Stimulated activated memory B cell treated with anti-CD40 and anti-IgM and Interleukin-4, amounts not matched to agents 10 μg/mL and 1 μg/mL and 100 μg/mL, for 72 hours (primary cell): ENCODE data around the gene S100A6.
"Not testable (repeated sequence)": the region's sequence is repeated elsewhere in the genome, so short reads cannot be mapped to it uniquely, and the experiment has no call there.

ENCODE experiments used
- ATAC-seq: fragments of 150-1000 bp; cut with Tn5 transposase; 2 replicates; pipeline ENCODE4 v1.10.0; 2021
- H3K27ac Mint-ChIP-seq: one replicate; pipeline ENCODE4 v1.8.0; 2022; ENCODE audit warnings: mild to moderate bottlenecking, mixed read lengths
- H3K27me3 Mint-ChIP-seq: one replicate; pipeline ENCODE4 v1.8.0; 2022; ENCODE audit warnings: mixed read lengths
- H3K36me3 Mint-ChIP-seq: one replicate; pipeline ENCODE4 v1.8.0; 2022; ENCODE audit warnings: mixed read lengths
- H3K4me1 Mint-ChIP-seq: one replicate; pipeline ENCODE4 v1.8.0; 2022; ENCODE audit warnings: mixed read lengths
- H3K4me3 Mint-ChIP-seq: one replicate; pipeline ENCODE4 v1.8.0; 2022; ENCODE audit warnings: mild to moderate bottlenecking, moderate library complexity, mixed read lengths
- H3K9me3 Mint-ChIP-seq: one replicate; pipeline ENCODE4 v1.8.0; 2022; ENCODE audit warnings: mixed read lengths

The S100A6 gene

DNA sequence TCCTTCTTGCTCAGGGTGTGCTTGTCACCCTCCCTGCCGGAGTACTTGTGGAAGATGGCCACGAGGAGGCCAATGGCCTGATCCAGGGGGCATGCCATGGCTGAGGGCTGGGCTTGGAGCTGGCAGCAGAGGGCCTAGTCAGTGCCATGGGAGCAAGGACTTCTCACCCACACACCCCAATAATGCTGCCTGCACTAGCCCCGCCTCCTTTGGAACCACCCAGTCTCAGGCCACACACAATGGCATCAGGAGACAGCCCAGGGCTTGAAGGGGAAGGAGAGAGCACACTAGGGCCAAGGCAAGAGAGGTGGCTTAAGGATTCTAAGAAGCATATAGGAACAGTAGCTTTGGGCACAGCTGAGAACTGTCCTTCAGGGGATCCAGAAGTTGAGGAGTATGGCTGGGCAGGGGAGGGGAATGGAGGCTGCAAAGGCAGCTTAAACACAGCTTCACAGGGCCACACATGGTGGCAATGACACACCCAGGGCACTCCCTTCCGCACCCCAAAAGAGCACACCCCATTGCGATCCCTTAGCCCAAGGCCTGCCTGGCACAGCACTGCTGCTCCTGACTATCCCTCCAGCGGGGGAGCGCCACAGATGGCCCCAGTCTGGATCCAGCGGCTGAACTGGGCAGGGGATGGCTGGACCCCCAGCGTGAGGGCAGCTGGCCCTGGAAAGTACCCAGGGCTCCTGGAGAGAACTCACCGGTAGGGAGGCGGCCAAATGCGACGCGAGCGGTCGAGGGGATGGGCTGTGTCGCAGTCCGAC, at the start of gene S100A6:
Gene S100A6 (minus strand): TSS at position 750 of the 770 bp plus-strand sequence. CDS start 652 bp downstream, at position 98.
- ATAC-seq: peak; percentile 68
- peaks cover 55% of the 10 kb centered on the region for H3K4me1 Mint-ChIP-seq
- no peaks in the 10 kb centered on the region for H3K9me3 Mint-ChIP-seq
- peak within 1 kb of the TSS; percentile 95 for H3K27ac Mint-ChIP-seq
- peak within 1 kb of the TSS; percentile 85 for H3K4me3 Mint-ChIP-seq
- peaks cover 6% of the 10 kb centered on the region for H3K36me3 Mint-ChIP-seq
- no peaks in the 10 kb centered on the region for H3K27me3 Mint-ChIP-seq

DNA sequence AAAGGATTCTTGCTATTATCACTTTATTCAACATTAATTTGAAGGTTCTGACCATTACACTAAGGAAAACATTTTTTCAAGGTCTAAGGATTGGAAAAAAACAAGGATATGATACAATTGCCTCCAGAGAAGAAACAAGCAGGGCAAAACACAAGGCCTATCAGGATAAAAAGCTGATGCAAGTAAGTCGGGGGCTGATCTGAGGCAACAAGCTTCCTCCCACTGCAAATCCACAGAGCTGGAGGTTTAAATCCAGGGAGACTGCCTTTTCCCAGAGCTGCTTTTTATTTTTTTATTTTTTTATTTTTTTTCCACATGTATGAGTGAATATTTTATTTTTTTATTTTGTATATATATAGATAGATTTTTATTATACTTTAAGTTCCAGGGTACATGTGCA, 49.2 kb upstream of the S100A6 start:
- Mint-ChIP-seq H3K27ac (no peak overlapping the region), H3K4me1 (no peaks in the 10 kb centered on the region), H3K4me3 (no peak overlapping the region), H3K36me3 (no peaks in the 10 kb centered on the region), H3K9me3 (no peaks in the 10 kb centered on the region), H3K27me3 (no peaks in the 10 kb centered on the region)
- ATAC-seq: no peak

DNA sequence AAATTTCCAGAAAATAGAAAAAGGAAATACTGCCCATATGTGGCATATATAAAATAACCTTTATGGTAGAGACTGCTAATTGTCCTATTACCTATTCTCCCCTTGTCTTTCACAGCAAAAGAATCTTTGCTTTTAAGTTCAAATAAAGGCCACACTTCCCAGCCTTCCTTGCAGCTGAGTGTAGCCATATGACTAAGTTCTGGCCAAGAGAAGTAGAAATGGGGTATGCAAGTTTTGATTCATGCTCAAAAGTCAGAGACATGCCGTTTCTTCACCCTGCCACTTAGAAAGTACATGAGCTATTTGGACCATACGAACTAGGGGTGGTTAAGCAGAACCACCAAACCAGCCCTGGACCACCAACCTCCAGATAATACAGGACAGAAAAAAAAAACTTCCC, 48.2 kb upstream of the S100A6 start:
- no peak for ATAC-seq
- H3K27ac Mint-ChIP-seq: no peak overlapping the region
- no peaks in the 10 kb centered on the region for H3K36me3 Mint-ChIP-seq
- no peaks in the 10 kb centered on the region for H3K4me1 Mint-ChIP-seq
- no peaks in the 10 kb centered on the region for H3K9me3 Mint-ChIP-seq
- peaks cover 5% of the 10 kb centered on the region for H3K27me3 Mint-ChIP-seq
- no peak overlapping the region for H3K4me3 Mint-ChIP-seq

DNA sequence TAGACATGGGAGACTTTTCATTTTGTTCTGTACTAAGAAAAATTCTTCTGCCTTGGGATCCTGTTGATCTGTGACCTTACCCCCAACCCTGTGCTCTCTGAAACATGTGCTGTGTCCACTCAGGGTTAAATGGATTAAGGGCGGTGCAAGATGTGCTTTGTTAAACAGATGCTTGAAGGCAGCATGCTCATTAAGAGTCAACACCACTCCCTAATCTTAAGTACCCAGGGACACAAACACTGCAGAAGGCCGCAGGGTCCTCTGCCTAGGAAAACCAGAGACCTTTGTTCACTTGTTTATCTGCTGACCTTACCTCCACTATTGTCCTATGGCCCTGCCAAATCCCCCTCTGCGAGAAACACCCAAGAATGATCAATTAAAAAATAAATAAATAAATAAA, 47.7 kb upstream of the S100A6 start:
- H3K27ac Mint-ChIP-seq, H3K27me3 Mint-ChIP-seq, H3K36me3 Mint-ChIP-seq, H3K9me3 Mint-ChIP-seq, H3K4me3 Mint-ChIP-seq, ATAC-seq, H3K4me1 Mint-ChIP-seq: not testable (repeated sequence)

DNA sequence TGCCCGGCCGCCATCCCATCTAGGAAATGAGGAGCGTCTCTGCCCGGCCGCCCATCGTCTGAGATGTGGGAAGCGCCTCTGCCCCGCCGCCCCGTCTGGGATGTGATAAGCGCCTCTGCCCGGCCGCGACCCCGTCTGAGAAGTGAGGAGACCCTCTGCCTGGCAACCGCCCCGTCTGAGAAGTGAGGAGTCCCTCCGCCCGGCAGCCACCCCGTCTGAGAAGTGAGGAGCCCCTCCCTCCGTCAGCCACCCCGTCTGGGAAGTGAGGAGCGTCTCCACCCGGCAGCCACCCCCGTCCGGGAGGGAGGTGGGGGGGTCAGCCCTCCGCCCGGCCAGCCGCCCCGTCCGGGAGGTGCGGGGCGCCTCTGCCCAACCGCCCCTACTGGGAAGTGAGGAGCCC, 47.0 kb upstream of the S100A6 start:
- H3K36me3 Mint-ChIP-seq, H3K27ac Mint-ChIP-seq, H3K9me3 Mint-ChIP-seq, H3K4me1 Mint-ChIP-seq, H3K4me3 Mint-ChIP-seq, ATAC-seq: not testable (repeated sequence)
- peaks cover 17% of the 10 kb centered on the region for H3K27me3 Mint-ChIP-seq

DNA sequence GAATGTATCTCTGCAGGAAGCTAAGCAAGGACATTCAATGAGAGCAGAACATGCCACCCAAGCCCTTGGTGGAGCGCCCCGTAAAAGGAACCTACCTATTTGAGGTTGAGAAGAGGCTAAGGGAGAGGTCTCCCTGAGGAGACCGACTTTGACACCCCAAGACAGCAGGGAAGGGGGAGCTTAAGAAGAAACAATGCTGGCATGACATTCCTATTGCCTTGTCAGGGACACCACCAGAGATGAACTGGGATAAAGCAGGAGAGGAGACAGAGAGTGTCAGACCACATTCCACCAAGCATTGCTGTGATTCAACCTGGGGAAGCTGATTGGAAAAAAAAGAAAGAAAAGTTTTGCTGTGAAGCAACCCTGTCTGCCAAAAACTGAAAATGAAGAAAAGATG, 43.1 kb upstream of the S100A6 start:
- H3K36me3 Mint-ChIP-seq: no peaks in the 10 kb centered on the region
- no peak overlapping the region for H3K4me3 Mint-ChIP-seq
- no peak for ATAC-seq

DNA sequence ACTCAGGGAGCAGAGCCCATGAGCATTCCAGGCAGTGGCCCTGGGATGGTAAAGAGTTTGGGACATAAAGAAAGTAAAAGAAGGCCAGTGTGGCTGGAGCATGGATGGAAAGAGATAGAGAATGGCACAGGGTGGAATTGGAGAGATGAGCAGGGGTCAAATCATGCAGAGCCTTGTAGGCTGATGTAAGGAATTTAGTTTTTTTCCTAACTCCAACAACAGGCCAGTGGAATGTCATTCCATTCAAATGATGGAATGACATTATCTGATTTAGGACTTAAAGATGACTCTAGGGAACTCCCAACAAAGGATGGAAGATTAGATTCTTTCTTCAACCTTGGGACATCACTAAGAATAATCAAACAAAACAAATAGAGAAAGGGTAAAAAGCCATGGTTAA, 42.7 kb upstream of the S100A6 start:
- Mint-ChIP-seq H3K36me3 (no peaks in the 10 kb centered on the region), H3K4me1 (peaks cover 12% of the 10 kb centered on the region), H3K27me3 (peaks cover 23% of the 10 kb centered on the region), H3K4me3 (no peak overlapping the region), H3K9me3 (no peaks in the 10 kb centered on the region), H3K27ac (no peak overlapping the region)
- no peak for ATAC-seq

More for the DNA sequence above, 43.1 kb upstream of the S100A6 start:
- Mint-ChIP-seq H3K9me3 (no peaks in the 10 kb centered on the region), H3K27me3 (peaks cover 23% of the 10 kb centered on the region), H3K27ac (no peak overlapping the region), H3K4me1 (peaks cover 12% of the 10 kb centered on the region)

DNA sequence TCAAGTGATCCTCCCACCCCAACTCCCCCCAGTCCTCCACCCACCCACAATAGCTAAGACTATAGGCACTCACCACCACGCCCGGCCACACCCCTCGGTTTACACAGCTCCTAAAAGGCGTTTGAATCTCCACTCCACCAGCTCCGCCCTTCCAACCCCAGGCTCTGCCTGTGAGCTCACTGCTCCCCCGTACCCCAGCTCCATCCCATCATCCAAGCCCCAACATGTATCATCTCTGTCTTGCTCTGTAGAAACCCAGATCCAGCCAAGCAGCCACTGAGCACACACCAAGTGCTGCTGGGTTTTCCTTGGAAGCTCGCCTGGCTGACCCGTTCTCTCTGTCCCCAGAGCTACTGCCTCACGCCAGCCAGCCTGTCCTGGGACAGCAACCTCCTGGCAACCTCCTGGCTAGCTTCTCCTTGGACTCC, 41.8 kb upstream of the S100A6 start:
- H3K4me3 Mint-ChIP-seq: no peak overlapping the region
- H3K27ac Mint-ChIP-seq: peak overlapping the region; percentile 3

DNA sequence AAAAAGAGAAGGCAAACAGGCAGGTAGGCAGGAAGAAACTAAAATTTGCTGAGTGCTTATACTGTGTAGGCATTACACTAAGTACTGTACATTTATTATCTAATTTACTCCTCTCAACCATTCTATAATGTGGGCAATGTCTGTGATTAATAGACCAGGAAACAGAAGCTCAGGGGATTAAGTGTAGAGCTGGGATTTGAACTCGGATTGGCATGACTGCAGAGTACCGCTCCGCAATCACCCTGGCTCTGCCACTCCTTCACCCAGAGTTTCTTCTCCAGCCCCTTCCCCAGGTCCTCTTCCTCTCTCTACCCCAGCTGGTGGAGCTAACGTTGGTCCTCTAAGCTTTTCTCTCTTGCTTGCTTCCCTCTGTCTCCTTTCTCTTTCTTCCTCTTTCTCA, 41.3 kb upstream of the S100A6 start:
- no peaks in the 10 kb centered on the region for H3K9me3 Mint-ChIP-seq
- H3K36me3 Mint-ChIP-seq: no peaks in the 10 kb centered on the region
- peaks cover 23% of the 10 kb centered on the region for H3K27me3 Mint-ChIP-seq
- H3K4me1 Mint-ChIP-seq: peaks cover 23% of the 10 kb centered on the region
- H3K4me3 Mint-ChIP-seq: no peak overlapping the region
- no peak for ATAC-seq
- peak overlapping the region; percentile 3 for H3K27ac Mint-ChIP-seq

More for the DNA sequence above, 41.8 kb upstream of the S100A6 start:
- H3K36me3 Mint-ChIP-seq: no peaks in the 10 kb centered on the region
- peaks cover 23% of the 10 kb centered on the region for H3K27me3 Mint-ChIP-seq
- no peak for ATAC-seq
- no peaks in the 10 kb centered on the region for H3K9me3 Mint-ChIP-seq
- H3K4me1 Mint-ChIP-seq: peaks cover 19% of the 10 kb centered on the region

DNA sequence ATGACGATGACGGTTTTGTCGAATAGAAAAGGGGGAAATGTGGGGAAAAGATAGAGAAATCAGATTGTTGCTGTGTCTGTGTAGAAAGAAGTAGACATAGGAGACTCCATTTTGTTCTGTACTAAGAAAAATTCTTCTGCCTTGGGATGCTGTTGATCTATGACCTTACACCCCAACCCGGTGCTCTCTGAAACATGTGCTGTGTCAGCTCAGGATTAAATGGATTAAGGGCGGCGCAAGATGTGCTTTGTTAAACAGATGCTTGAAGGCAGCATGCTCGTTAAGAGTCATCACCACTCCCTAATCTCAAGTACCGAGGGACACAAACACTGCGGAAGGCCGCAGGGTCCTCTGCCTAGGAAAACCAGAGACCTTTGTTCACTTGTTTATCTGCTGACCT, 39.7 kb upstream of the S100A6 start:
- ATAC-seq, H3K27ac Mint-ChIP-seq, H3K9me3 Mint-ChIP-seq, H3K36me3 Mint-ChIP-seq, H3K4me3 Mint-ChIP-seq: not testable (repeated sequence)
- H3K4me1 Mint-ChIP-seq: peaks cover 23% of the 10 kb centered on the region
- H3K27me3 Mint-ChIP-seq: peaks cover 23% of the 10 kb centered on the region

DNA sequence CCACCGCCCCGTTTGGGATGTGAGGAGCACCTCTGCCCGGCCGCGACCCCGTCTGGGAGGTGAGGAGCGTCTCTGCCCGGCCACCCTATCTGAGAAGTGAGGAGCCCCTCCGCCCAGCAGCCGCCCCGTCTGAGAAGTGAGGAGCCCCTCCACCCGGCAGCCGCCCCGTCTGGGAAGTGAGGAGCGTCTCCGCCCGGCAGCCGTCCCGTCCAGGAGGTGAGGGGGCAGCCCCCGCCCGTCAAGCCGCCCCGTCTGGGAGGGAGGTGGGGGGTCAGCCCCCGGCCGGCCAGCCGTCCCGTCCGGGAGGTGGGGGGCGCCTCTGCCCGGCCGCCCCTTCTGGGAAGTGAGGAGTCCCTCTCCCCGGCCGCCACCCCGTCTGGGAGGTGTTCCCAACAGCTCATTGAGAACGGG, 39.3 kb upstream of the S100A6 start:
- peaks cover 23% of the 10 kb centered on the region for H3K27me3 Mint-ChIP-seq
- H3K4me3 Mint-ChIP-seq, ATAC-seq, H3K9me3 Mint-ChIP-seq, H3K27ac Mint-ChIP-seq, H3K36me3 Mint-ChIP-seq: not testable (repeated sequence)
- H3K4me1 Mint-ChIP-seq: peaks cover 23% of the 10 kb centered on the region

DNA sequence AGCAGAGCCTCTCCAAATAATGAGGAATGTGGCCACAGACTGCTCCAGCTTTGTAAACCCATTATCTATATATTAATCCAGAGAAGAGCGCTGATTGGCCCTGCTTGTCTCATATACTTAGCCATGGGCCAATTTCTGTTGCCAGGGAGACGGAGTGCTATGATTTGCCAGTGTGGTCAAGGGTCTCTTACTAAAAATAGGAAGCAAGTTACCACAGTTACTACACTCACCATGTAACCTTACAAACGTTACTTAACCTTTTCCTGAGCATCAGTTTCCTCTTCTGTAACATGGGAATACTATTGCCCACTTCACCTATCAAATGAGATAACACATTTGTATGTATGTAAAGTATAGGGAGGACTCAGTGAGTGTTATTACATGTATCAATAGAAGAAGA, 37.6 kb upstream of the S100A6 start:
- peak overlapping the region; percentile 44 for H3K27ac Mint-ChIP-seq
- H3K4me1 Mint-ChIP-seq: peaks cover 29% of the 10 kb centered on the region

DNA sequence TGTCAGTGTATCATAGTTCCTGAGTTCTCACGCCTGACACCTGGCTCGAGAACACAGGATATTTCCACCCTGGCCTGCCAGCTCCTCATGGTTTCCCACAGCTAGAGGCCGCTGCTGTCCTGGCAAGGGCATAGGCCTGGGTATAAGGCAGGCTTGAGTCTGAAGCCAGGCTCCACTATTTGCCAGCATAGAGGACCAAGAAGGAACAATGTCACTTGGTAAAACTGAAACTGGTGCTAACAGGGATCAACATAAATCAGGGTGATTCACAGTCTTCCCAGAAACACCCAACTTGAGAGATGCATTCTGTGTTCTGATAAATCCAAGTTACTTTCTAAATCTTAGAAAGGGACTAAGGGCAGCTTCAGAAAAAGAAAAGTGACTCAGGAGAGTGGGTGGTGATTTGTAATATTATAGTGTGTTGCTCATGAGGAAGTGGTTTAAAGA, 36.8 kb upstream of the S100A6 start:
- Mint-ChIP-seq H3K4me3 (no peak overlapping the region), H3K27ac (peak overlapping the region; percentile 44), H3K9me3 (no peaks in the 10 kb centered on the region), H3K4me1 (peaks cover 34% of the 10 kb centered on the region), H3K27me3 (peaks cover 4% of the 10 kb centered on the region), H3K36me3 (no peaks in the 10 kb centered on the region)
- ATAC-seq: peak; percentile 93

More for the DNA sequence above, 37.6 kb upstream of the S100A6 start:
- Mint-ChIP-seq H3K4me3 (no peak overlapping the region), H3K36me3 (no peaks in the 10 kb centered on the region), H3K27me3 (peaks cover 12% of the 10 kb centered on the region), H3K9me3 (no peaks in the 10 kb centered on the region)
- no peak for ATAC-seq

DNA sequence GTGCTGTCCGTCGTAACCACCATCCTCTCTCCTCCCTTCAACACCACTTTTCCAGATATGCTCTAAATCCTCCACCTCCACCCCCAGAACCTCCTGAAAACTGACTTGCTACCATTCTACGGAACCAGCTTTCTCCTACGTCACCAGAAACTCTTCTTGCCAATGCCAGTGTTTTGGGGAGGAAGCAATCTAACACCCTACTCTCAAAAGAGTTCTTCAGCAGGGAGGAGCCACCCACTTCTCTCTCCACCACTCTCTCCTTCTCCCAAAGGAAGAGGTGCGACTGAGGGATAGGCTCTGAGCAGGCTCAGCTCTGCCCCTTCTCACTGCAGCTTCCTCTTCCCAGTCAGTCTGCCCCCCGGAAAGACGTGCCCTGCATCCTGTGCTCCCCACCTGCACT, 35.9 kb upstream of the S100A6 start:
- peaks cover 33% of the 10 kb centered on the region for H3K4me1 Mint-ChIP-seq
- no peaks in the 10 kb centered on the region for H3K36me3 Mint-ChIP-seq
- no peak for ATAC-seq
- H3K4me3 Mint-ChIP-seq: no peak overlapping the region
- no peaks in the 10 kb centered on the region for H3K9me3 Mint-ChIP-seq
- no peaks in the 10 kb centered on the region for H3K27me3 Mint-ChIP-seq
- no peak overlapping the region for H3K27ac Mint-ChIP-seq

DNA sequence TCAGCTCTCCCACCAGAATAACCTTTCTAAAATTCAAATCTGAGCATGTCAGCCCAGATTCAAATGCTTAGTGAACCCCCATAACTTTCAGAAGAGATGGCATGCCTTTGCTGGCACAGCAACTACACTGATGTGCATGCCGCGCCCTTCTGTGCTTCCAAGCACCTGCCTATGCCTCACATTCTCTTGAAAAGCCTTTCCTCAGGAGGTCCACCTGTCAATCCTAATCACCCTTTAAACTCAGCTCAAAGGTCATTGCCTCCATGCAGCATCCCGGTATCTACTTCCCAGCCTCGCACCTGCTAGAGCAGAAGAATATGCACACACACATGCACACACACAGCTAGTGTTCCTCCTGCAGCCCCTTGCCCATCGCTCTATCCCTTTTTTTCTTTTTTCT, 35.1 kb upstream of the S100A6 start:
- Mint-ChIP-seq H3K36me3 (no peaks in the 10 kb centered on the region), H3K4me1 (peaks cover 42% of the 10 kb centered on the region), H3K9me3 (no peaks in the 10 kb centered on the region), H3K27ac (peak overlapping the region; percentile 12), H3K4me3 (no peak overlapping the region), H3K27me3 (no peaks in the 10 kb centered on the region)
- no peak for ATAC-seq

DNA sequence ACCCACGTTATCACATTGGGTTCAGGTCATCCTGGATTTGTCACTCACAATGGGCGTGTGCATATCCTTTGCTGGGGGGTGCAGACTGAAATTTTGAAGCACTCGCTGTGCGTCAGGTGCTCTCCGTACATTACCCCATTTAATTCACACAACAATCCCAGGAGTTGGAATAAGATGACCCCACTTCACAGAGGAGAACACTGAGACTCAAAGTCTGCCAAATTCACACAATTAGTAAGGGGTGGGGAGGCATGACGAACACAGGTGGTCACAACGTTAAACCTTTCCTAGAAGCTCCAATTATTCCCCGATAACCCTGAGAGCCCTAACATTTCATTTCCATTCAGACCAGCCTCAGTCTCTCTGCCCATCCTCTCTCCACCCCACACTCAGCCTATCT, 33.7 kb upstream of the S100A6 start:
- Mint-ChIP-seq H3K27me3 (no peaks in the 10 kb centered on the region), H3K27ac (no peak overlapping the region), H3K9me3 (no peaks in the 10 kb centered on the region), H3K4me1 (peaks cover 51% of the 10 kb centered on the region), H3K36me3 (no peaks in the 10 kb centered on the region), H3K4me3 (no peak overlapping the region)
- no peak for ATAC-seq
